NCI-H1930 (cell line): ENCODE data around the gene TBX4.
"Not testable (repeated sequence)": the region's sequence is repeated elsewhere in the genome, so short reads cannot be mapped to it uniquely, and the experiment has no call there.

ENCODE experiments used
- DNase-seq, 2 experiments: peaks; one replicate each; lab custom pipeline; 2025; lab: John Stamatoyannopoulos, UW

TBX4 gene

GRCh38 chr17:61527441-61527840, 75.2 kb downstream of the TBX4 start:
- not testable (repeated sequence) for DNase-seq

- no peak for DNase-seq
Observed at GRCh38 chr17:61528171-61528570, 75.9 kb downstream of the TBX4 start.

- DNase-seq, result no peak
Observed at GRCh38 chr17:61531223-61531622, 79.0 kb downstream of the TBX4 start.

GRCh38 chr17:61532826-61533225, 80.6 kb downstream of the TBX4 start:
- peak; percentile 23 to 67 for DNase-seq

- no peak for DNase-seq
Observed at GRCh38 chr17:61533797-61534196, 81.6 kb downstream of the TBX4 start.

GRCh38 chr17:61534414-61534813, 82.2 kb downstream of the TBX4 start:
- DNase-seq, result no peak
